Endothelial cell of umbilical vein (primary cell): ENCODE data around the gene STH. TPM values are rescaled to one million over a fixed set of nuclear protein-coding genes. Genes with fewer than 3 reads are reported as not detected.
"Not testable (repeated sequence)": the region's sequence is repeated elsewhere in the genome, so short reads cannot be mapped to it uniquely, and the experiment has no call there.

Experiments used
- BruUV-seq: library from RNA; stranded (reverse); fragments of 400-500 nt; replicated peaks from 2 replicates; lab custom pipeline; 2021; lab: Mats Ljungman, UMichigan
- CTCF ChIA-PET: fragments of 300-600, 350-600 bp; sonication (Branson Sonifier 250); formaldehyde crosslinking; loops from one replicate; lab custom pipeline; 2021; ENCODE audit warnings: antibody characterized with exemption, inconsistent platforms; lab: Charles Lee
- POLR2A ChIA-PET: fragments of 300-600, 350-600 bp; sonication (Branson Sonifier 250); formaldehyde crosslinking; loops from one replicate; lab custom pipeline; 2021; ENCODE audit warnings: antibody characterized with exemption, inconsistent platforms; lab: Charles Lee
- DNase-seq: peaks from one replicate; pipeline ENCODE4 v3.0.0-alpha.2; 2011; ENCODE audit warnings: low read depth, low spot score
- FAIRE-seq: peaks from 2 replicates; lab custom pipeline; 2011; peaks lifted over from hg19 to GRCh38; lab: Jason Lieb, UNC
- H2AFZ ChIP-seq: 2 replicates; pipeline ENCODE4 v1.6.0; 2012; ENCODE audit warnings: low read depth, low read length, control low read depth, inconsistent platforms
- H3K27ac ChIP-seq: 2 replicates; pipeline ENCODE4 v1.5.1; 2011; ENCODE audit warnings: low read depth, mild to moderate bottlenecking, control low read depth, low read length, moderate library complexity; ENCODE audit not compliant: insufficient read depth
- H3K27me3 ChIP-seq, 2 experiments: 2 replicates each; pipeline versions ENCODE4 v1.6.0 to v1.6.1; 2011; ENCODE audit warnings: low read length in 2 of 2, mixed read lengths in 1 of 2; ENCODE audit not compliant: control insufficient read depth in 2 of 2, insufficient read depth in 2 of 2
- H3K36me3 ChIP-seq, 2 experiments: 2 replicates in 1 of 2; 3 replicates in 1 of 2; pipeline ENCODE4 v1.5.1; 2011; ENCODE audit warnings: low read length in 2 of 2, mild to moderate bottlenecking in 1 of 2, moderate library complexity in 1 of 2; ENCODE audit not compliant: control insufficient read depth in 2 of 2, insufficient read depth in 2 of 2; ENCODE audit errors: extremely low read depth in 1 of 2
- H3K4me1 ChIP-seq: 3 replicates; pipeline ENCODE4 v1.5.1; 2011; ENCODE audit warnings: mild to moderate bottlenecking, low read length; ENCODE audit not compliant: control insufficient read depth, insufficient read depth; ENCODE audit errors: extremely low read depth
- H3K4me2 ChIP-seq: 2 replicates; pipeline ENCODE4 v1.6.1; 2011; ENCODE audit warnings: low read length, control low read depth, mixed read lengths; ENCODE audit not compliant: insufficient read depth
- H3K4me3 ChIP-seq, 3 experiments: fragments of 200-600 bp in 1 of 3; sonication (generic), shearing (Covaris generic) in 1 of 3; replicated peaks in 1 of 3; 2 replicates each; pipeline ENCODE4 v1.5.1; 2011 to 2016; ENCODE audit warnings: control low read depth in 3 of 3, low read length in 3 of 3, mild to moderate bottlenecking in 2 of 3, inconsistent platforms in 1 of 3, low read depth in 1 of 3, moderate library complexity in 1 of 3; ENCODE audit not compliant: insufficient read depth in 1 of 3
- H3K79me2 ChIP-seq: 2 replicates; pipeline ENCODE4 v1.6.0; 2012; ENCODE audit warnings: low read length, inconsistent platforms; ENCODE audit not compliant: control insufficient read depth, insufficient read depth
- H3K9ac ChIP-seq: replicated peaks from 2 replicates; pipeline ENCODE3; 2011; ENCODE audit warnings: low read length, control low read depth; ENCODE audit not compliant: insufficient read depth; ENCODE audit errors: extremely low read depth
- H3K9me1 ChIP-seq: replicated peaks from 3 replicates; pipeline ENCODE4 v1.6.0; 2011; ENCODE audit warnings: mild to moderate bottlenecking, low read length; ENCODE audit not compliant: control insufficient read depth, insufficient read depth; ENCODE audit errors: extremely low read depth
- H3K9me3 ChIP-seq: replicated peaks from 2 replicates; pipeline ENCODE4 v1.5.1; 2012; ENCODE audit warnings: low read length, inconsistent platforms; ENCODE audit not compliant: control insufficient read depth, insufficient read depth
- H4K20me1 ChIP-seq: replicated peaks from 2 replicates; pipeline ENCODE3; 2011; ENCODE audit warnings: mild to moderate bottlenecking, low read length; ENCODE audit not compliant: control insufficient read depth, insufficient read depth; ENCODE audit errors: extremely low read depth
- EZH2 ChIP-seq: IDR thresholded peaks from 2 replicates; pipeline ENCODE4 v1.6.1; 2012; ENCODE audit warnings: borderline replicate concordance, low read depth, mild to moderate bottlenecking, moderate library complexity, low read length, inconsistent platforms; ENCODE audit not compliant: severe bottlenecking
- FOS ChIP-seq: IDR thresholded peaks from 2 replicates; pipeline ENCODE4 v1.6.1; 2011; ENCODE audit warnings: mild to moderate bottlenecking, low read length, moderate library complexity, borderline replicate concordance; ENCODE audit not compliant: insufficient read depth
- GATA2 ChIP-seq: IDR thresholded peaks from 2 replicates; pipeline ENCODE4 v1.7.0; 2011; ENCODE audit warnings: low read depth, mild to moderate bottlenecking, moderate library complexity, mixed read lengths, low read length; ENCODE audit not compliant: insufficient read length, insufficient read depth
- JUN ChIP-seq: IDR thresholded peaks from 2 replicates; pipeline ENCODE4 v1.6.1; 2011; ENCODE audit warnings: borderline replicate concordance, low read depth; ENCODE audit not compliant: insufficient read length, insufficient read depth
- MYC ChIP-seq: IDR thresholded peaks from one replicate; pipeline ENCODE4 v1.6.1; 2011; ENCODE audit warnings: mild to moderate bottlenecking, low read depth, low read length
- POLR2A ChIP-seq: IDR thresholded peaks from 2 replicates; pipeline ENCODE4 v1.6.1; 2012; ENCODE audit warnings: low read depth, mild to moderate bottlenecking, control low read depth, low read length
- POLR2AphosphoS5 ChIP-seq: IDR thresholded peaks from 2 replicates; pipeline ENCODE4 v1.6.1; 2012; ENCODE audit warnings: low read depth, mild to moderate bottlenecking, control low read depth, low read length, moderate library complexity; ENCODE audit not compliant: insufficient read depth
- dilution Hi-C: fragments of 300-500 bp; cut with MboI; formaldehyde crosslinking; loops from one replicate; pipeline ENCODE4 v1.15.0; 2019; ENCODE audit warnings: low sequenced_read_pairs; ENCODE audit not compliant: extremely low pct_ligation_motif_present
- intact Hi-C: fragments of 100-400 bp; cut with micrococcal nuclease; formaldehyde crosslinking; loops from one replicate; pipeline ENCODE4 v1.10.0; 2022
- polyA plus RNA-seq, 4 experiments: library from polyadenylated mRNA; depleted of rRNA in 3 of 4; stranded (reverse) in 3 of 4; unstranded in 1 of 4; fragments of >200 nt; gene quantifications; 2 replicates each; pipeline versions ENCODE4 v1.2.1 to v1.2.3, GENCODE V29; 2011 to 2012; ENCODE audit warnings: missing spikeins in 1 of 4
- total RNA-seq: library from RNA; stranded (reverse); gene quantifications from 2 replicates; pipeline ENCODE4 v1.2.3, GENCODE V29; 2021
- TF ChIP-seq, protein P1 (sequence below), 2 donors: IDR thresholded peaks; 1 replicate in 1 of 2; 2 replicates in 1 of 2; pipeline ENCODE4 v1.5.1; 2011; ENCODE audit warnings: low read length in 2 of 2, mild to moderate bottlenecking in 2 of 2, moderate library complexity in 2 of 2, control low read depth in 1 of 2, inconsistent platforms in 1 of 2, low read depth in 1 of 2; ENCODE audit not compliant: insufficient read depth in 1 of 2; ENCODE audit errors: extremely low read depth in 1 of 2
- TF ChIP-seq, protein P2 (sequence below): IDR thresholded peaks from 2 replicates; pipeline ENCODE4 v1.6.1; 2011; ENCODE audit not compliant: insufficient read depth, insufficient read length

STH gene
- total and polyA plus RNA-seq, 2 donors (not counting 3 experiments of a cell fraction or from before 2014, with no cell fraction given), result not detected

DNA sequence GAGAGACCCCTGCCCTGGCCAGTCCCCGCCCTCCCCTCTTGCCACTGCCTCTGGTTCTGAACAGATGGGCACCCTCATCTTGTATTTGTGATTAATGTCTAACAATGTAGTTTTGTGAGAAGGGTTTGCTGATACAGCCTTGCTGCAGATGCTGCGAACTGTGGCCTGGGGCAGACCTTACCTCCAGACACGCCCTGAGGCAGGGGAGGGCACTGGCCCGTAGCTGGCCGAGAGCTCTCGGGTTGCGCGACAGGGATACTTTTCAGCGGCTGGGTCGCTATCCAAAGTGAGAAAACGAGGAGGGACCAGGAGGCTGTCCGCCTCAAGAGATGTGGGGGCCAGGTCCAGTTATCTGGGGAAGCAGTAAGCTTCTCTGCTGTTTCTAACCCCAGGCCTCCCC, 21.9 kb downstream of the STH start:
- no peak overlapping the region for H3K4me2 ChIP-seq
- H3K9me1 ChIP-seq, result no peaks in the 10 kb centered on the region
- H4K20me1 ChIP-seq, result no peaks in the 10 kb centered on the region
- no peak overlapping the region for H2AFZ ChIP-seq
- H3K9me3 ChIP-seq, result no peaks in the 10 kb centered on the region
- H3K79me2 ChIP-seq, result no peaks in the 10 kb centered on the region
- intact Hi-C loops (no loop called here), dilution Hi-C loops (no loop called here)
- H3K36me3 ChIP-seq, result peaks cover 0 to 5% of the 10 kb centered on the region in 2 experiments
- no peak for FAIRE-seq
- H3K4me3 ChIP-seq, result no peak overlapping the region
- TF ChIP-seq, protein P1, sequence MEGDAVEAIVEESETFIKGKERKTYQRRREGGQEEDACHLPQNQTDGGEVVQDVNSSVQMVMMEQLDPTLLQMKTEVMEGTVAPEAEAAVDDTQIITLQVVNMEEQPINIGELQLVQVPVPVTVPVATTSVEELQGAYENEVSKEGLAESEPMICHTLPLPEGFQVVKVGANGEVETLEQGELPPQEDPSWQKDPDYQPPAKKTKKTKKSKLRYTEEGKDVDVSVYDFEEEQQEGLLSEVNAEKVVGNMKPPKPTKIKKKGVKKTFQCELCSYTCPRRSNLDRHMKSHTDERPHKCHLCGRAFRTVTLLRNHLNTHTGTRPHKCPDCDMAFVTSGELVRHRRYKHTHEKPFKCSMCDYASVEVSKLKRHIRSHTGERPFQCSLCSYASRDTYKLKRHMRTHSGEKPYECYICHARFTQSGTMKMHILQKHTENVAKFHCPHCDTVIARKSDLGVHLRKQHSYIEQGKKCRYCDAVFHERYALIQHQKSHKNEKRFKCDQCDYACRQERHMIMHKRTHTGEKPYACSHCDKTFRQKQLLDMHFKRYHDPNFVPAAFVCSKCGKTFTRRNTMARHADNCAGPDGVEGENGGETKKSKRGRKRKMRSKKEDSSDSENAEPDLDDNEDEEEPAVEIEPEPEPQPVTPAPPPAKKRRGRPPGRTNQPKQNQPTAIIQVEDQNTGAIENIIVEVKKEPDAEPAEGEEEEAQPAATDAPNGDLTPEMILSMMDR (IDR thresholded peaks at IDR 0.05; ENCODE audit: extremely low read depth in 1 of 2, insufficient read depth in 1 of 2, low read depth in 1 of 2, low read length in 2 of 2), result no peak
- no peak for TF ChIP-seq MYC
- TF ChIP-seq, protein P2, sequence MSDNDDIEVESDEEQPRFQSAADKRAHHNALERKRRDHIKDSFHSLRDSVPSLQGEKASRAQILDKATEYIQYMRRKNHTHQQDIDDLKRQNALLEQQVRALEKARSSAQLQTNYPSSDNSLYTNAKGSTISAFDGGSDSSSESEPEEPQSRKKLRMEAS, result no peak
- TF ChIP-seq POLR2A, result no peak
- no peak for TF ChIP-seq GATA2
- no peak for TF ChIP-seq POLR2AphosphoS5
- no peak for TF ChIP-seq EZH2
- no peak for TF ChIP-seq JUN
- no peak for TF ChIP-seq FOS
- ChIA-PET CTCF (interaction anchor here (2.1 kb wide), 1 partner anchor 23 kb away, joined by 7 read pairs; no protein-coding TSS in a partner anchor), POLR2A (no interaction called here)
- no peak for DNase-seq
- no TSS peak for BruUV-seq
- no peaks in the 10 kb centered on the region for H3K27me3 ChIP-seq
- no peaks in the 10 kb centered on the region for H3K4me1 ChIP-seq
- H3K27ac ChIP-seq, result no peak overlapping the region
- no peak overlapping the region for H3K9ac ChIP-seq

DNA sequence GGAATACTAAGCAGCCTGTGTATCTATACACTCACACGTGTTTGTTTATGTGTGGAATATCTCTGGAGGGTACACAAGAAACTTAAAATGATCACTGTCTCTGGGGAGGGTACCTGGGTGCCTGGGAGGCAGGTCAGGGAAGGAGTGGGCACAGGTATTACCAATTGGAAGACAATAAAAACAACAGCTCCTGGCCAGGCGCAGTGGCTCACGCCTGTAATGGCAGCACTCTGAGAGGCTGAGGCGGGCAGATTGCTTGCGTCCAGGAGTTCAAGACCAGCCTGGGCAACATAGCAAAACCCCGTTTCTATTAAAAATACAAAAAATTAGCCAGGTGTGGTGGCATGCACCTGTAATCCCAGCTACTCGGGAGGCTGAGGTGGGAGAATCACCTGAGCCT, 24.3 kb downstream of the STH start:
- H3K4me3 ChIP-seq, intact Hi-C loops, H3K27ac ChIP-seq, H2AFZ ChIP-seq, H3K36me3 ChIP-seq, H3K27me3 ChIP-seq, H3K9me1 ChIP-seq, dilution Hi-C loops, FAIRE-seq, H3K79me2 ChIP-seq, DNase-seq, BruUV-seq, CTCF ChIA-PET, H3K4me2 ChIP-seq, H3K9ac ChIP-seq, H3K4me1 ChIP-seq, H3K9me3 ChIP-seq, POLR2A ChIA-PET, H4K20me1 ChIP-seq: not testable (repeated sequence)
